WI38 (cell line): ENCODE results near the gene PEX7.

Experiments
- H3K4me3 ChIP-seq: 2 replicates; pipeline ENCODE4 v1.5.1; 2011; ENCODE audit warnings: low read depth, mild to moderate bottlenecking, control low read depth, low read length
- CTCF ChIP-seq: IDR thresholded peaks from 2 replicates; pipeline ENCODE4 v1.5.1; 2012; ENCODE audit warnings: low read depth, mild to moderate bottlenecking, control low read depth, low read length

The PEX7 gene

GRCh38 chr6:136777651-136778050 is 44.7 kb upstream of the PEX7 start:
- no peak for TF ChIP-seq CTCF

DNA sequence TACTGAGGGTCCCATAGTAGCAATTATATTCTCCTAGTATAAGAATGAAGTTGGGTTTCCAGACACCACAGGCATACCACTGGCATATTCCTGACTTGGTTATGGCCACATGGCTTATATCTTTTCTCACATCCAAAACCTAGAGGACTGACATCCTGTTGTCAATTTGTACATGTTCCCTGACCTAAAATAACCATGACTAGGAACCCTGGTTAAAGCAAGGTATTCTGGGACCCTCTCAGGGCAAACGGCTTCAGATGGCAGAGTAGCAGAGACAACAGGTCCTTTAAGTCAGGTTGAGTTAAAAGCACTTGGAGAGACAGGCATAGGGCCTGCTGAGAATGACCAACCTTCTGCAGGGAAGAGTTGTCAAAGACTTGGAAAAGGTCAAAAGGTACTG is 42.7 kb upstream of the PEX7 start:
- TF ChIP-seq CTCF: no peak
- H3K4me3 ChIP-seq: no peak overlapping the region

More at GRCh38 chr6:136777651-136778050, 44.7 kb upstream of the PEX7 start:
- H3K4me3 ChIP-seq: no peak overlapping the region

GRCh38 chr6:136780972-136781371 is 41.4 kb upstream of the PEX7 start:
- H3K4me3 ChIP-seq: no peak overlapping the region
- TF ChIP-seq CTCF: no peak

GRCh38 chr6:136782021-136782770 is 40.2 kb upstream of the PEX7 start:
- no peak overlapping the region for H3K4me3 ChIP-seq
- TF ChIP-seq CTCF: no peak

DNA sequence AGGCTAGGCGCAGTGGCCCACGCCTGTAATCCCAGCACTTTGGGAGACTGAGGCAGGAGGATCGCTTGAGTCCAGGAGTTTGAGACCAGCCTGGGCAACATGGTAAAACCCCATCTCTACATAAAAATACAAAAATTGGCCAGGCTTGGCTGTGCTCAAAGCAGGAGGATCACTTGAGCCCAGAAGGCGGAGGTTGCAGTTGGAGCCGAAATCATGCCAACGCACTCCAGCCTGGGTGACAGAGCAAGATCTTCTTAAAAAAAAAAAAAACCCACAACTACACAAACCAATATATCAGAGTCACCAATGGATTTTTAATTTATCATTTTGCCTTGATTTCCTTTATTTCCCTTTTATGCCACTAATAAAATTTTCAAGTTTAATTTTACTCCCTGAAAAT is 39.4 kb upstream of the PEX7 start:
- H3K4me3 ChIP-seq: no peak overlapping the region
- TF ChIP-seq CTCF: no peak

- no peak overlapping the region for H3K4me3 ChIP-seq
- TF ChIP-seq CTCF: no peak
These were observed 38.7 kb upstream of the PEX7 start for GRCh38 chr6:136783495-136784270.

GRCh38 chr6:136784271-136784664 is 38.1 kb upstream of the PEX7 start:
- no peak overlapping the region for H3K4me3 ChIP-seq
- no peak for TF ChIP-seq CTCF
